Neural crest cell (in vitro differentiated cells): ENCODE data around the gene MYOC. TPM values are rescaled to one million over a fixed set of nuclear protein-coding genes. Genes with fewer than 3 reads are reported as not detected.

ENCODE experiments used
- DNase-seq: peaks from one replicate; pipeline ENCODE4 v3.0.0; 2021; ENCODE audit warnings: low read depth, mixed read lengths, low spot score
- H3K27ac Mint-ChIP-seq: one replicate; pipeline ENCODE4 v1.8.0; 2021; ENCODE audit warnings: mild to moderate bottlenecking, mixed read lengths; ENCODE audit not compliant: unreplicated experiment
- H3K27me3 Mint-ChIP-seq: 2 replicates; pipeline ENCODE4 v1.8.0; 2021; ENCODE audit warnings: low read depth, mild to moderate bottlenecking, mixed read lengths
- H3K36me3 Mint-ChIP-seq: 2 replicates; pipeline ENCODE4 v1.8.0; 2021; ENCODE audit warnings: low read depth, mild to moderate bottlenecking, mixed read lengths
- H3K4me1 Mint-ChIP-seq: 2 replicates; pipeline ENCODE4 v1.8.0; 2021; ENCODE audit warnings: mixed read lengths
- H3K4me3 Mint-ChIP-seq: one replicate; pipeline ENCODE4 v1.8.0; 2021; ENCODE audit warnings: mild to moderate bottlenecking, mixed read lengths
- H3K9me3 Mint-ChIP-seq: 2 replicates; pipeline ENCODE4 v1.8.0; 2021; ENCODE audit warnings: mixed read lengths
- total RNA-seq: library from RNA; stranded (reverse); gene quantifications from 2 replicates; pipeline ENCODE4 v1.2.1, GENCODE V29; 2021
- TF ChIP-seq, protein P1 (sequence below): fragments of 200-600 bp; sonication (generic); conservative IDR thresholded peaks from 2 replicates; pipeline ENCODE4 v1.5.0; 2021; ENCODE audit warnings: antibody characterized with exemption, mild to moderate bottlenecking

The MYOC gene
- total RNA-seq, 1 donor from 2014 or later = not detected

DNA sequence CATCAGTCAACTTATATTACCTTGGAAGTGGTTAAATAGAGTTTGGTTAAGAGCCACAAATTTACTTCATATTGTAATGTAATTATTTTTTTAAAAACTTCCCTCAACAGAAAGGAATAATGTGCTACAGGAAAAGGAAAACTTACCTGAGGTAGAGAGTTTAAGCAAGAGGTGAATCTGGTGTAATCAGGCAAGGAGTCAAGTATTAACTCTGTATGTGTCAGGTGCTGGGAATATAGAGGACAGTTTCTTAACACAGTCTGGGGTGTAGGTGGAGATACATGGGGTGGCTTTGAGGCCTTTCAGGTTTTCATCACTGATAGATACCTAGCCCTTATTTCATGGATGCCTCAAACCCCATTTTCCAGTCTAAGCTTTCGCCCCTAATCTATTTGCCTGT, 56.4 kb downstream of the MYOC start:
- TF ChIP-seq, protein P1, sequence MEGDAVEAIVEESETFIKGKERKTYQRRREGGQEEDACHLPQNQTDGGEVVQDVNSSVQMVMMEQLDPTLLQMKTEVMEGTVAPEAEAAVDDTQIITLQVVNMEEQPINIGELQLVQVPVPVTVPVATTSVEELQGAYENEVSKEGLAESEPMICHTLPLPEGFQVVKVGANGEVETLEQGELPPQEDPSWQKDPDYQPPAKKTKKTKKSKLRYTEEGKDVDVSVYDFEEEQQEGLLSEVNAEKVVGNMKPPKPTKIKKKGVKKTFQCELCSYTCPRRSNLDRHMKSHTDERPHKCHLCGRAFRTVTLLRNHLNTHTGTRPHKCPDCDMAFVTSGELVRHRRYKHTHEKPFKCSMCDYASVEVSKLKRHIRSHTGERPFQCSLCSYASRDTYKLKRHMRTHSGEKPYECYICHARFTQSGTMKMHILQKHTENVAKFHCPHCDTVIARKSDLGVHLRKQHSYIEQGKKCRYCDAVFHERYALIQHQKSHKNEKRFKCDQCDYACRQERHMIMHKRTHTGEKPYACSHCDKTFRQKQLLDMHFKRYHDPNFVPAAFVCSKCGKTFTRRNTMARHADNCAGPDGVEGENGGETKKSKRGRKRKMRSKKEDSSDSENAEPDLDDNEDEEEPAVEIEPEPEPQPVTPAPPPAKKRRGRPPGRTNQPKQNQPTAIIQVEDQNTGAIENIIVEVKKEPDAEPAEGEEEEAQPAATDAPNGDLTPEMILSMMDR = no peak
- H3K27me3 Mint-ChIP-seq = no peaks in the 10 kb centered on the region
- H3K27ac Mint-ChIP-seq = no peak overlapping the region
- H3K4me3 Mint-ChIP-seq = no peak overlapping the region
- H3K36me3 Mint-ChIP-seq = peaks cover 32% of the 10 kb centered on the region
- no peaks in the 10 kb centered on the region for H3K4me1 Mint-ChIP-seq
- H3K9me3 Mint-ChIP-seq = peaks cover 3% of the 10 kb centered on the region
- no peak for DNase-seq

DNA sequence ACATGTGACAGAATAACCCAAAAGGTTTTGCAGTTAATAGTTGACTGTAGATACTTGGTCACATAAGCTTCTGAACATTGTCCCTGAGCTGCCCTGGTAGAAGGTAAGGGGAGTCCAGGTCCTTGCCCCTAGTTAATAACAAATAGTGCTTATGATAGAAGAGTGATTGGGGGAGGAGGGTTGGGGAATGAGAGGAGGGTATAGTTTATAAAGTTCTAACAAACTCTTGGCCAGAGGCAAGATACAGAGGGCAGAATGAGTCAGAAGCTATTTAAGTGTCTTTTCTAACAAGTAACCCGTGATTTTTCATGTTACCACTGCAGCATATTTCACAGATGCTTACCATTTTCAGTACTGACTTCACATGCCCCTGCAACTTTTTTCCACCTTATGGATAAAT, 57.2 kb downstream of the MYOC start:
- Mint-ChIP-seq H3K27me3 (no peaks in the 10 kb centered on the region), H3K4me1 (no peaks in the 10 kb centered on the region)

DNA sequence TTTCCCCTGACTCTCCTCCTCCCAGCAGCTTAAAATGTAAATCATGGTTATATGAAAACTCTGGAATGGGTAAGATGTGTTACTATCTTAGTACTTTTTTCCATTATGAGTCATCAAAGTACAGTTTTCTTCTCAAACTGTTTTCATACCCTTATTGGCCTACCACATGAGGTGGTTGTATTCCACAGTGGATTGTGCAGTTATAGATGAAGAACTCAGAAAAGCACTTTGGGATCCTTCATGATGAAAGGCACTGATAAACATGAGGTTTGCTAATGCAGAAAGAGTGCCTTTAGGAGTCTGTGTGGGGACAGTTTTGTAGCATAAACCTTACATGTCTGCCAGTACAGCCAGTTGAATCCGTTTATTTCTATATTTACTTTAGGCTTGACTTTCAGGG, 62.5 kb downstream of the MYOC start:
- Mint-ChIP-seq H3K4me3 (no peak overlapping the region), H3K27ac (no peak overlapping the region), H3K4me1 (no peaks in the 10 kb centered on the region), H3K9me3 (no peaks in the 10 kb centered on the region), H3K27me3 (no peaks in the 10 kb centered on the region), H3K36me3 (peaks cover 24% of the 10 kb centered on the region)
- DNase-seq = no peak
- TF ChIP-seq, protein P1 = no peak

More for the DNA sequence above, 57.2 kb downstream of the MYOC start:
- H3K27ac Mint-ChIP-seq = no peak overlapping the region
- H3K9me3 Mint-ChIP-seq = peaks cover 3% of the 10 kb centered on the region
- H3K4me3 Mint-ChIP-seq = no peak overlapping the region
- TF ChIP-seq, protein P1 = no peak
- H3K36me3 Mint-ChIP-seq = peaks cover 32% of the 10 kb centered on the region
- no peak for DNase-seq

DNA sequence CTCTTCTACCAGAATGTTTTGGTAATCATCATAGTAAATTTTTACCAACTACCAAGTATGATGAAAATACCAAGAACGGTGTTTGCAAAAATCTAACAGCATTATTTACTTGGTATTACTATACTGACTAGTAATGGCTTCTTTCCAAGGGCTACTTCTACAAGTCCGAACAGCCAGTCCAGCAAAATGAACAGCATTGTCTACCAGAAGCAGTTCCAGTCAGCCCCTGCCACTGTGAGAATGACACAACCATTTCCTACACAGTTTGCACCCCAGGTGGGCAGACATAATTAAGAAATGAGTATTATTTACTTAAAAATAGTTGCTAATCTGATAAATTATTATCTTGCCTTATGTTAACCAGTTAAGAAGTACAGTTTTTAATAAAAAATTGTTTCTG, 64.3 kb downstream of the MYOC start:
- Mint-ChIP-seq H3K4me1 (no peaks in the 10 kb centered on the region), H3K4me3 (no peak overlapping the region), H3K27ac (no peak overlapping the region), H3K9me3 (no peaks in the 10 kb centered on the region), H3K27me3 (no peaks in the 10 kb centered on the region), H3K36me3 (peaks cover 28% of the 10 kb centered on the region)
- DNase-seq = no peak
- TF ChIP-seq, protein P1 = no peak

DNA sequence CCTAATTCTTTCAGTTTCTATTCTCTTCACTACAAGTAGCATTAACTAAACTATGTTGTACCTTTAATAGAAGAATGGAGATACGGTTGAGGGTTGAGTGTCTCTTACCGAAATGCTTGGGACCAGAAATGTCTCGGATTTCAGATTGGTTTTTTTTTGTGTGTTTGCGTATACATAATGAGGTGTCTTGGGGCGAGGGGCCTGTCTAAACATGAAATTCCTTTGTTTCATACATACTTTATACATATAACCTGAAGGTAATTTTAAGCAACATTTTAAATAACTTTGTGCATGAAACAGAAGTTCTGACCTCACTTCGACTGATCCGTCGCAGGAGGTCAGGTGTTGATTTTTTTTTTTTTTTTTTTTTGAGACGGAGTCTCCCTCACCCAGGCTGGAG, 66.8 kb downstream of the MYOC start:
- Mint-ChIP-seq H3K27ac (no peak overlapping the region), H3K9me3 (no peaks in the 10 kb centered on the region), H3K4me3 (no peak overlapping the region), H3K36me3 (peaks cover 17% of the 10 kb centered on the region), H3K27me3 (no peaks in the 10 kb centered on the region), H3K4me1 (peaks cover 8% of the 10 kb centered on the region)
- TF ChIP-seq, protein P1 = no peak
- no peak for DNase-seq

Other genes starting within 250 kb of the MYOC start
- 218 and 241 TPM in 2 replicates for gene PRRC2C, start 167.2 kb downstream of the MYOC start, total RNA-seq
- 0.14 and 0.21 TPM in 2 replicates for gene MYOCOS, start 30.4 kb downstream of the MYOC start, total RNA-seq
- gene VAMP4, start 89.4 kb upstream of the MYOC start, total RNA-seq = 10.3 and 11.1 TPM in 2 replicates
- gene METTL13, start 129.0 kb upstream of the MYOC start, total RNA-seq = 35.6 TPM in 2 replicates
- 3.5 and 3.9 TPM in 2 replicates for gene DNM3, start 188.8 kb upstream of the MYOC start, total RNA-seq